Testis (tissue), 5 donors: ENCODE data around the gene PRPSAP1. TPM values are rescaled to one million over a fixed set of nuclear protein-coding genes. Genes with fewer than 3 reads are reported as not detected.
A peak's percentile ranks its signal among the peaks of the same experiment; 100 is the strongest.

ENCODE experiments used
- DNase-seq: peaks from one replicate; pipeline ENCODE4 v3.0.0-alpha.2; 2019
- H3K27ac ChIP-seq, 2 donors: fragments of 200-600 bp; sonication (generic); one replicate each; pipeline ENCODE4 v1.5.1; 2019
- H3K27me3 ChIP-seq: fragments of 200-600 bp; sonication (generic); one replicate; pipeline ENCODE4 v1.5.1; 2019
- H3K36me3 ChIP-seq: fragments of 200-600 bp; sonication (generic); one replicate; pipeline ENCODE4 v1.5.1; 2017; ENCODE audit warnings: low read depth; ENCODE audit errors: missing control alignments
- H3K4me1 ChIP-seq: fragments of 200-600 bp; sonication (generic); one replicate; pipeline ENCODE4 v1.5.1; 2019
- H3K4me3 ChIP-seq, 2 donors: fragments of 200-600 bp; sonication (generic); one replicate each; pipeline ENCODE4 v1.5.1; 2017 to 2019
- H3K9me3 ChIP-seq: fragments of 200-600 bp; sonication (generic); one replicate; pipeline ENCODE4 v1.5.1; 2017
- POLR2A ChIP-seq: fragments of 450-650 bp; IDR thresholded peaks from one replicate; pipeline ENCODE4 v1.6.1; 2017; ENCODE audit warnings: antibody characterized with exemption, mild to moderate bottlenecking, moderate library complexity
- WGBS, 2 donors: methylation state at CpG; one replicate each; pipeline ENCODE4 v1.1.5; 2018; 5-methylcytosine and 5-hydroxymethylcytosine counted together
- intact Hi-C: fragments of 100-400 bp; cut with DNase I; formaldehyde crosslinking; loops from one replicate; pipeline ENCODE4 v1.15.1; 2023; ENCODE audit warnings: low total_unique reads
- long read RNA-seq, 2 donors: transcript quantifications; one replicate each; lab custom pipeline, GENCODE V29; 2026
- polyA plus RNA-seq: library from polyadenylated mRNA; stranded (reverse); fragments of 350-450 nt; fragmentation: Illumina TruSeq; extraction: RNeasy Lipid Tissue Mini Kit (QIAGEN cat#74804); gene quantifications from one replicate; pipeline ENCODE4 v1.2.3, GENCODE V29; 2014; ENCODE audit warnings: low read depth, low replicate concordance; ENCODE audit not compliant: insufficient read depth
- total RNA-seq, 2 donors: library from RNA; depleted of rRNA; stranded (reverse); fragments of >200 nt; gene quantifications; one replicate each; pipeline ENCODE4 v1.2.3, GENCODE V29; 2016
- TF ChIP-seq, protein P1 (sequence below), 3 experiments: fragments of 450-650 bp in 2 of 3; fragments of 200-600 bp in 1 of 3; sonication (generic) in 1 of 3; IDR thresholded peaks; one replicate each; pipeline ENCODE4 v1.5.1; 2016 to 2019; ENCODE audit warnings: antibody characterized with exemption in 3 of 3, mild to moderate bottlenecking in 2 of 3, moderate library complexity in 1 of 3

Gene PRPSAP1, protein sequence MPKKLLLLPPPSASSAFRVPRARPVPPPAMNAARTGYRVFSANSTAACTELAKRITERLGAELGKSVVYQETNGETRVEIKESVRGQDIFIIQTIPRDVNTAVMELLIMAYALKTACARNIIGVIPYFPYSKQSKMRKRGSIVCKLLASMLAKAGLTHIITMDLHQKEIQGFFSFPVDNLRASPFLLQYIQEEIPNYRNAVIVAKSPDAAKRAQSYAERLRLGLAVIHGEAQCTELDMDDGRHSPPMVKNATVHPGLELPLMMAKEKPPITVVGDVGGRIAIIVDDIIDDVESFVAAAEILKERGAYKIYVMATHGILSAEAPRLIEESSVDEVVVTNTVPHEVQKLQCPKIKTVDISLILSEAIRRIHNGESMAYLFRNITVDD
- total RNA-seq (100 to 1,000 TPM; 132 to 152 TPM), polyA plus RNA-seq (184 TPM)
- long read RNA-seq, donor 1, transcript PRPSAP1-206 (10 exons, 3,660 nt) = major isoform, 28 of 50 reads
- long read RNA-seq, donor 1, partial matches to known transcripts = 16 of 50 reads
- long read RNA-seq, donor 1, other reads (novel, unspliced or antisense) = 0 of 50 reads
- long read RNA-seq, donor 2, transcript PRPSAP1-206 (10 exons, 3,660 nt) = major isoform, 24 of 25 reads
- long read RNA-seq, donor 2, partial matches to known transcripts = 0 of 25 reads
- long read RNA-seq, donor 2, other reads (novel, unspliced or antisense) = 0 of 25 reads

DNA sequence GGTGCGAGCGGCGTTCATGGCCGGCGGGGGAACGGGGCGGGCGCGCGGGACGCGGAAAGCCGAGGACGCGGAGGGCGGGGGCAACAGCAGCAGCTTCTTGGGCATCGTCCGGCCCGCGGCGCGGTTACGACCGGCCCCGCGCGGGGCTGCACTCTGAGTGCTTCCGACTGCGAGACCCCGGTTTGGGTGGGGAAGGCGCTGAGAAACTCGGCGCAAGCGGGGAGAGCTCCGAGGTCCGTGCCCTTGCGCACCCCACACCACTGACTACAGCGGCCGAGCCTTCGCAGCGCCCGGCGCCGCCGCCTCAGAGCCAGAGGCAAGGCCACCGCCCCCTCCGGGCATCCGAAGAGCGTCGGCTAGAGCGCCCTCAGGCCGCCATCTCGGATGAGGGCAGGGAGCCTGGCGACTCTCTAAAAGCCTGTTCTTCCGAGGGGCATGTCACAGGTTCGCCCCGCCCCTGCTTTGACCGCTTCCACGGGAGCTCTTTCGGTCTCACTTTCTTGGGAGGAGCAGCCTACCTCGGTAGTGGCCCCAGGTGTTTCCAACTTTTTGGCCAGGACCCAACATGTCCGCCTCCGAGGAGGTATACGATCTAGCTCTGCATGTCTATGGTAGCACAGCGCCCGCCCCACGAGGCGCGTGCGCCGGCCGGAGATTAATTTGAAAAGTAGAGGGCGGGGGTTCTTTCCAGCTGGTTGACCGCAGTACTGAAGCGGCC, at the start of gene PRPSAP1:
TSS of gene PRPSAP1 (minus strand) at position 318 of the 718 bp plus-strand sequence. CDS start at position 105, 213 bp downstream.
- Histone ChIP-seq H3K4me3 (peak within 1 kb of the TSS; percentile 88 to 90), H3K27me3 (no peaks in the 10 kb centered on the region), H3K36me3 (no peaks in the 10 kb centered on the region), H3K9me3 (no peaks in the 10 kb centered on the region), H3K4me1 (peaks cover 16% of the 10 kb centered on the region), H3K27ac (peak within 1 kb of the TSS; percentile 76 to 90)
- peak; percentile 40 for TF ChIP-seq POLR2A
- TF ChIP-seq, protein P1, sequence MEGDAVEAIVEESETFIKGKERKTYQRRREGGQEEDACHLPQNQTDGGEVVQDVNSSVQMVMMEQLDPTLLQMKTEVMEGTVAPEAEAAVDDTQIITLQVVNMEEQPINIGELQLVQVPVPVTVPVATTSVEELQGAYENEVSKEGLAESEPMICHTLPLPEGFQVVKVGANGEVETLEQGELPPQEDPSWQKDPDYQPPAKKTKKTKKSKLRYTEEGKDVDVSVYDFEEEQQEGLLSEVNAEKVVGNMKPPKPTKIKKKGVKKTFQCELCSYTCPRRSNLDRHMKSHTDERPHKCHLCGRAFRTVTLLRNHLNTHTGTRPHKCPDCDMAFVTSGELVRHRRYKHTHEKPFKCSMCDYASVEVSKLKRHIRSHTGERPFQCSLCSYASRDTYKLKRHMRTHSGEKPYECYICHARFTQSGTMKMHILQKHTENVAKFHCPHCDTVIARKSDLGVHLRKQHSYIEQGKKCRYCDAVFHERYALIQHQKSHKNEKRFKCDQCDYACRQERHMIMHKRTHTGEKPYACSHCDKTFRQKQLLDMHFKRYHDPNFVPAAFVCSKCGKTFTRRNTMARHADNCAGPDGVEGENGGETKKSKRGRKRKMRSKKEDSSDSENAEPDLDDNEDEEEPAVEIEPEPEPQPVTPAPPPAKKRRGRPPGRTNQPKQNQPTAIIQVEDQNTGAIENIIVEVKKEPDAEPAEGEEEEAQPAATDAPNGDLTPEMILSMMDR (IDR thresholded peaks at IDR 0.05) = peak; percentile 27 to 55 (median 42)
- DNase-seq = peak; percentile 94
- 1 to 2% methylated on average over 14 to 69 of the region's 75 CpGs for WGBS, 2 donors
- intact Hi-C loops = no loop called here

DNA sequence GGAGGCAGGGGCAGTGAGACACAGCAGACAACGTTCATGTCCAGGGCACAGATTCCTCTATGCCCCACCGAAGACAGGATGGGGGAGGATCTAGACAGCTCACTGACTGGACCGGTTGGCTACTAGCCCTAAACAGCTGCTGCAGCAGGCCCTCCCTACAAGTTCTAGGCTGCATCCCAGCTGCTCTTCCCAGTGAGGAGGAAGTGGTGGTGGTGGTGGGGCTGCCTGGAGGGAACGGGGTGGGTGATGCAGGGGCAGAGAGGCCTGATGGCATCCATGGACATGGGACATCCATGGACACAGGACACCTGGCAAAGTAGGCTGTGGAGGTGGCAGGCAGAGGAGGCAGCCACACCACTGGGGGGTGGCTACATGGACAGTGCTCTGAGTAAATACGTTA, 49.0 kb upstream of the PRPSAP1 start:
- no peak for DNase-seq
- Histone ChIP-seq H3K4me3 (no peak overlapping the region), H3K9me3 (no peaks in the 10 kb centered on the region), H3K36me3 (no peaks in the 10 kb centered on the region), H3K4me1 (peaks cover 22% of the 10 kb centered on the region), H3K27ac (no peak overlapping the region), H3K27me3 (no peaks in the 10 kb centered on the region)
- intact Hi-C loops = no loop called here
- WGBS, 2 donors = 70 to 78% methylated on average over 5 of the region's 5 CpGs
- TF ChIP-seq, protein P1 (IDR thresholded peaks at IDR 0.05) = no peak
- TF ChIP-seq POLR2A = no peak

DNA sequence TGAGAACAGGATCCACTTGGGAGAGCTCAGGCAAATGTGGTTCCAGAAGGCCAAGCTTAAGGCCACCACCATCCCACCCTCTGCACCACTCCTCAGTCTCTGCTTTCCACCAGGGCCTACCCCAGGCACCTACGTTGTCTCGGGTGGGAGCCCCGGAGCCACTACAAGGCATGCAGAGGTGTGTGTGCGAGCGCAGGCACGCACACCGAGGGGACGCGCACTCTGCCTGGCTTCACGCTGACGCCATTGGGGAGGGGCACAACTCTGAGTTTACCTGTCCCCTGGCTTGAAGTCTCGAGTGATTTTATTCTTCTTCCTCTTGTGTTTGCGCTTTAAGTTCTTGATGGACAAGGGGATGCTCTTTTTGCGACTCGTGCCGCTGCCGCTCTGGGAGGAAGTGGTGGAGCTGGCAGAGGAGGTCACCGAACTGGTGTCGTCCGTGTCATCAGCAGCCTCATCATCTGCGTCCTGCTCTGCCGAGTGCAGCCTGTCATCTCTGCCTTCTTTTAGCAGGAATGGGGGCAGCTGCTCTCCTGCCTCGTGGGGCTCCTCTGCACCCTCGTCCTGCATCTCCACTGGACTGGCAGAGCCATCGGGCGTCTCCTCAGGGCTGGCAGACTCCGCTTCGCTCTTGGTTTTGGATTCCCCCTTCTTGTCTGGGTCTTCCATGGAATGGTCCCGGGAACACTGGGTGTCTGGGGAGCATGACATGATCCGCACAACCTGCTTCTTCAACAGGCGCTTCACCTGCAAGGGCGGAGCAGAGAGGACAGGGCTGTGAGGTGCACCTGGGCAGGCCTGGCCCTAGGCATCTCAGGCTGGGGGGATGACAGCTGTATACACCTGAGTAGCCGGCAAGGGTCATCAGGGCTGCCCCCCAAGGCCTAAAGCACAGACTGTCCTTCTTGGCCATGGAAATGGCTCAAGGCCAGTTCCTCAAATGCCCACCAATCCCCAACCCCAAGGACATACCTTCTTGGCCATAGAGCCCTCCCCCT, 45.8 kb upstream of the PRPSAP1 start:
- no peak for TF ChIP-seq POLR2A
- TF ChIP-seq, protein P1 (IDR thresholded peaks at IDR 0.05) = no peak
- WGBS, 2 donors = 90 to 94% methylated on average over 25 to 33 of the region's 33 CpGs
- DNase-seq = no peak
- no peaks in the 10 kb centered on the region for H3K36me3 ChIP-seq
- no peak overlapping the region for H3K4me3 ChIP-seq
- H3K9me3 ChIP-seq = no peaks in the 10 kb centered on the region
- intact Hi-C loops = loop anchor here (5.0 kb wide), 1 partner anchor 97 kb away; no protein-coding TSS in a partner anchor
- no peaks in the 10 kb centered on the region for H3K27me3 ChIP-seq
- H3K27ac ChIP-seq = no peak overlapping the region
- peaks cover 3% of the 10 kb centered on the region for H3K4me1 ChIP-seq
